WTC11 (cell line): ENCODE data around the gene PDCD1. TPM values are rescaled to one million over a fixed set of nuclear protein-coding genes. Genes with fewer than 3 reads are reported as not detected.

Experiments
- ATAC-seq: fragments of 200-7000 bp; cut with Tn5 transposase; 2 replicates; pipeline ENCODE4 v1.10.0; 2021; ENCODE audit warnings: mild to moderate bottlenecking, moderate library complexity
- CTCF ChIA-PET: fragments of 300-600 bp; sonication (Branson Sonifier 250); formaldehyde crosslinking; loops from one replicate; lab custom pipeline; 2021; ENCODE audit warnings: antibody characterized with exemption; lab: Charles Lee
- POLR2A ChIA-PET: fragments of 350-600 bp; sonication (Branson Sonifier 250); formaldehyde crosslinking; loops from one replicate; lab custom pipeline; 2021; ENCODE audit warnings: antibody characterized with exemption; lab: Charles Lee
- DNase-seq: peaks from one replicate; pipeline ENCODE4 v3.0.0; 2021; ENCODE audit warnings: low spot score
- H3K27ac Mint-ChIP-seq: 2 replicates; pipeline ENCODE4 v1.8.0; 2021; ENCODE audit warnings: mixed read lengths
- H3K27me3 Mint-ChIP-seq: 2 replicates; pipeline ENCODE4 v1.8.0; 2021; ENCODE audit warnings: low read depth, mild to moderate bottlenecking, moderate library complexity, mixed read lengths
- H3K36me3 Mint-ChIP-seq: 2 replicates; pipeline ENCODE4 v1.8.0; 2021; ENCODE audit warnings: mixed read lengths
- H3K4me1 Mint-ChIP-seq: 2 replicates; pipeline ENCODE4 v1.8.0; 2022; ENCODE audit warnings: mixed read lengths
- H3K4me3 Mint-ChIP-seq: 2 replicates; pipeline ENCODE4 v1.8.0; 2021; ENCODE audit warnings: mild to moderate bottlenecking, moderate library complexity, mixed read lengths
- H3K9me3 Mint-ChIP-seq: 2 replicates; pipeline ENCODE4 v1.8.0; 2021; ENCODE audit warnings: mixed read lengths
- ATF1 ChIP-seq: sonication (generic); formaldehyde crosslinking; IDR thresholded peaks from 2 replicates; pipeline ENCODE4 v1.8.1; 2023; ENCODE audit warnings: mild to moderate bottlenecking, moderate library complexity, missing genetic modification reagents
- ATF2 ChIP-seq: sonication (generic); formaldehyde crosslinking; IDR thresholded peaks from 2 replicates; pipeline ENCODE4 v1.8.1; 2022; ENCODE audit warnings: low read depth, missing genetic modification reagents, borderline replicate concordance
- CBFB ChIP-seq: sonication (generic); formaldehyde crosslinking; IDR thresholded peaks from 2 replicates; pipeline ENCODE4 v1.8.1; 2022; ENCODE audit warnings: mild to moderate bottlenecking, low read depth, missing genetic modification reagents
- GTF2I ChIP-seq: fragments of 250-450 bp; sonication (Bioruptor Pico); conservative IDR thresholded peaks from 2 replicates; pipeline ENCODE4 v1.4.0; 2021; ENCODE audit warnings: mild to moderate bottlenecking
- NFATC4 ChIP-seq: fragments of 250-450 bp; sonication (Bioruptor Pico); IDR thresholded peaks from 2 replicates; pipeline ENCODE4 v1.9.0; 2021; ENCODE audit warnings: mild to moderate bottlenecking
- OVOL2 ChIP-seq: fragments of 250-450 bp; sonication (Bioruptor Pico); IDR thresholded peaks from 2 replicates; pipeline ENCODE4 v1.9.0; 2021; ENCODE audit warnings: mild to moderate bottlenecking, borderline replicate concordance
- PRDM15 ChIP-seq: sonication (generic); formaldehyde crosslinking; IDR thresholded peaks from 2 replicates; pipeline ENCODE4 v1.8.0; 2022; ENCODE audit warnings: missing genetic modification reagents
- PREB ChIP-seq: sonication (generic); formaldehyde crosslinking; IDR thresholded peaks from 2 replicates; pipeline ENCODE4 v1.8.1; 2022; ENCODE audit warnings: mild to moderate bottlenecking, missing genetic modification reagents, moderate library complexity, borderline replicate concordance
- ZSCAN18 ChIP-seq: fragments of 250-450 bp; sonication (Bioruptor Pico); IDR thresholded peaks from 2 replicates; pipeline ENCODE4 v2.1.2; 2022; ENCODE audit warnings: mild to moderate bottlenecking, moderate library complexity
- total RNA-seq: library from RNA; stranded (reverse); gene quantifications from 3 replicates; pipeline ENCODE4 v1.2.3, GENCODE V29; 2021
- TF ChIP-seq, protein P1 (sequence below): sonication (generic); formaldehyde crosslinking; IDR thresholded peaks from 2 replicates; pipeline ENCODE4 v1.8.1; 2023; ENCODE audit warnings: mild to moderate bottlenecking, moderate library complexity, missing genetic modification reagents
- TF ChIP-seq, protein P2 (sequence below): fragments of 250-450 bp; sonication (Bioruptor Pico); conservative IDR thresholded peaks from 2 replicates; pipeline ENCODE4 v1.9.0; 2021; ENCODE audit warnings: mild to moderate bottlenecking

Gene PDCD1
- total RNA-seq, 1 experiment from 2014 or later, result 0.52 TPM

DNA sequence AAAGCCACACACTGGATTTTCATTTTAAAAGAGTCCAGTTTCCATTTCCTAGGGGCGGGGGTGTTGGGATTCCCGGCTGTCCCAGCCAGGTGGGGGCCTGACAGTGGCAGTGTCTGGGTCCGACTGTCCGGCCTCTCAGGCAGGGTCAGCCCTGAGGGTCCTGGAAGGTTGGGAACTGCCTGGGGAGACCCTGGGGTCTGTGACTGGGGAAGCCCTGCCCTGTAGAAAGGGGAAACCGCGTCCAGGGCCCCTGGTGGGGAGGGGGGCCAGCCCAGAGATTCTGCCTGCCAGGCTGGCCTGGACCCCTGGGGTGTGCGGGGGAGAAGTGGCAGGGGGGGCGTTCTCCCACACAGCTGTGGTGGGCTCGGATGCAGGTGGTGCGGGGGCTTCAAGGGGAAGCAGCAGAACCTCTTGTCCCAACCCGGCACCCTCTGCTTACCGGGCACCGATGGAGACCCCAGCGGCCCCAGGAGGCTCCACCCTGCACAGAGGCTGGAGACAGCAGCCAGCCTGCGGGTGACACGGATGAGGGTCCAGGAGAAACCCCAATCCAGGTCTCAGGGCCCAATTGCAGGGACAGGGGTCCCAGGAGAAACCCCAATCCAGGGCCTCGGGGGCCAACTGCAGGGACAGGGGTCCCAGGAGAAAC lies 15.7 kb upstream of the PDCD1 start:
- CTCF ChIA-PET, result interaction anchor here (0.7 kb wide), 1 partner anchor 352 kb away, joined by 4 read pairs; no protein-coding TSS in a partner anchor
- H3K4me3 Mint-ChIP-seq, result no peak overlapping the region

More for the DNA sequence above, 15.7 kb upstream of the PDCD1 start:
- Mint-ChIP-seq H3K36me3 (peaks cover 6% of the 10 kb centered on the region), H3K27me3 (peaks cover 6% of the 10 kb centered on the region), H3K9me3 (peaks cover 6% of the 10 kb centered on the region), H3K27ac (no peak overlapping the region), H3K4me1 (no peaks in the 10 kb centered on the region)
- POLR2A ChIA-PET, result no interaction called here
- DNase-seq (no peak), ATAC-seq (no peak)
- TF ChIP-seq OVOL2, result no peak
- TF ChIP-seq, protein P1, sequence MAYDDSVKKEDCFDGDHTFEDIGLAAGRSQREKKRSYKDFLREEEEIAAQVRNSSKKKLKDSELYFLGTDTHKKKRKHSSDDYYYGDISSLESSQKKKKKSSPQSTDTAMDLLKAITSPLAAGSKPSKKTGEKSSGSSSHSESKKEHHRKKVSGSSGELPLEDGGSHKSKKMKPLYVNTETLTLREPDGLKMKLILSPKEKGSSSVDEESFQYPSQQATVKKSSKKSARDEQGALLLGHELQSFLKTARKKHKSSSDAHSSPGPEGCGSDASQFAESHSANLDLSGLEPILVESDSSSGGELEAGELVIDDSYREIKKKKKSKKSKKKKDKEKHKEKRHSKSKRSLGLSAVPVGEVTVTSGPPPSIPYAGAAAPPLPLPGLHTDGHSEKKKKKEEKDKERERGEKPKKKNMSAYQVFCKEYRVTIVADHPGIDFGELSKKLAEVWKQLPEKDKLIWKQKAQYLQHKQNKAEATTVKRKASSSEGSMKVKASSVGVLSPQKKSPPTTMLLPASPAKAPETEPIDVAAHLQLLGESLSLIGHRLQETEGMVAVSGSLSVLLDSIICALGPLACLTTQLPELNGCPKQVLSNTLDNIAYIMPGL (CRISPR knock-in tag), result no peak
- TF ChIP-seq PRDM15, result no peak
- no peak for TF ChIP-seq NFATC4
- TF ChIP-seq ATF1 (CRISPR knock-in tag), result no peak
- no peak for TF ChIP-seq ZSCAN18 (CRISPR knock-in tag)
- no peak for TF ChIP-seq ATF2 (CRISPR knock-in tag)
- TF ChIP-seq, protein P2, sequence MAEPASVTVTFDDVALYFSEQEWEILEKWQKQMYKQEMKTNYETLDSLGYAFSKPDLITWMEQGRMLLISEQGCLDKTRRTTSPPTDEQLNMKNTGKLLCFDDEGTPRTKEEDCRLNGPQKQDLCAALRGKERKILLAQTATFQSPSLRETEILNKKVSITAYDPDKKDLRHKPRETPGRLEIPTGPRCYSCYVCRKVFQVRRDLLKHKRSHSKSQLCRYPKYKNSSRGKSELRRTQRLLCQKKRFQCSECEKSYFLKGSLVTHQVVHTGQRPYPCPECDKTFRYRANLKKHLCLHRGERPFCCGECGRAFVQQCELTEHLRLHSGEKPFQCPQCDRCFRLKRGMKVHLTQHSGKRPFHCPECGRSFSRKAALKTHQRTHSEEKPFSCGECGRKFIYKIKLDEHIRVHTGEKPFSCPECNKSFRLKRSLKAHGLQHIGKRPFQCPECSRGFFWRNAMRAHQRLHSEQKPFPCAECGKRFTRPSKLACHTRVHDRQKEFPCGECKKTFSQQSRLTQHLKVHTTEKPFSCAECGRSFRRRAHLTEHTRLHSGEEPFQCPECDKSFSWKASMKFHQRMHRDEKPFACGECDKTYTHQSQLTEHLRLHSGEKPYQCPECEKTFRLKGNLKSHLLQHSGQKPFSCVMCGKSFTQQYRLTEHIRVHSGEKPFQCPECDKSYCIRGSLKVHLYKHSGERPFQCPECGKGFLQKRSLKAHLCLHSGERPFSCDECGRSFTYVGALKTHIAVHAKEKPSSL (CRISPR knock-in tag), result no peak
- no peak for TF ChIP-seq GTF2I (CRISPR knock-in tag)
- no peak for TF ChIP-seq PREB
- no peak for TF ChIP-seq CBFB
- TF ChIP-seq, all 79 proteins: peak for 0
